Anterior cingulate cortex (tissue), 58 donors: ENCODE measurements around the gene XKR8.

Source experiments
- DNase-seq, 58 donors: peaks; one replicate each; lab custom pipeline; 2025; lab: John Stamatoyannopoulos, UW

XKR8 gene

GRCh38 chr1:27959792-27960603, at the start of gene XKR8:
Gene XKR8 (plus strand): TSS chr1:27959973. CDS start chr1:27960070, 97 bp downstream.
- DNase-seq = peak in 48 of 58 donors; percentile 27 to 67 (median 50)

- DNase-seq = no peak
These were observed 47.3 kb upstream of the XKR8 start for GRCh38 chr1:27912429-27912828.

GRCh38 chr1:27915082-27915575, 44.6 kb upstream of the XKR8 start:
- no peak for DNase-seq

DNA sequence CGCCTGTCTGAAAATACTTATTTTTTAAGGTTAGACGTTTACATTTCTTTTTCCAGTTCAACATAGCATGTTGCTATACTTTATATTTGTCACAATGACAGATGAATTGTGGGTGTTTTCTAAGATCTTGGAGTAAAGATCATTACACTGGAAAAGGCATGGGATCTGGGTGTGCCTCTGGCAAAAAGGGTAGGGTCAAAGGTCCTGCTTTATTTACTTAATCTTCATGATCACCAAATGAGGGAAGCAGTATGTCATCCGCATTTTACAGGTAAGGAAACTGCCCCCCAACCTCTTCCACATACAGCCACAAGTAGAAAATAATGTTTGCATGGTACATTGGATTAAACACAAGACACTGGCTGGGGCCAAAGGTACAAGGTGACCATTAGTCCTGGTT, 37.5 kb upstream of the XKR8 start:
- no peak for DNase-seq

DNA sequence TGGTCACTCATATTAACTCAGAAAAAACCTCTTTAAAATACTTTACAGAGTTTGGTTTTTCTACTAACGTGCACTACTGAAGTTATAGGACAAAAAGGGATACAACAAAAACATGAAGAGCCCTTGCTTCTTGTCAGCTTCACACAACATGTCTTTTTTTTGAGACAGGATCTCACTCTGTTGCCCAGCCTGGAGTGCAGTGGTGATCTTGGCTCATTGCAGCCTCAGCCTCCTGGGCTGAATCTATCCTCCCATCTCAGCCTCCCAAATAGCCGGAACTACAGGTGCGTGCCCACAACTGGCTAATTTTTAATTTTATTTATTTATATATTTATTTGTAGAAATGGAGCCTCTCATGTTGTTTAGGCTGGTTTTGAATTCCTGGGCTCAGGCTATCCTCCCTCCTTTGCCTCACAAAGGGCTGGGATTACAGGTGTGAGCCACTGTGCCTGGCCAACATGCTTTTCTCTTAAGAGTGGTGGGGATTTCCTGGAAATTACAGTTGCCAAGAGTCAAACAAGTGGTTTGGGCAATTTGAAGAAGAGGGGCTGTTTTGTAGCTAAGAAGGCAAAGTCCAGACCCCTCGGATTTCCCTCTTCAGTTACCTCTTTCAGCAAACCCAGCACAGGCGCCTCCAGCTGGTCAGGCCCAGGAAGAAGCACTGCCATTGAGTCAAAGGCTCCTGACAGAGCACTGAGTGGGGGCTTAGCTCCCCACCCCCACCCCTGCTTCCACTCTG, 31.4 kb upstream of the XKR8 start:
- no peak for DNase-seq

DNA sequence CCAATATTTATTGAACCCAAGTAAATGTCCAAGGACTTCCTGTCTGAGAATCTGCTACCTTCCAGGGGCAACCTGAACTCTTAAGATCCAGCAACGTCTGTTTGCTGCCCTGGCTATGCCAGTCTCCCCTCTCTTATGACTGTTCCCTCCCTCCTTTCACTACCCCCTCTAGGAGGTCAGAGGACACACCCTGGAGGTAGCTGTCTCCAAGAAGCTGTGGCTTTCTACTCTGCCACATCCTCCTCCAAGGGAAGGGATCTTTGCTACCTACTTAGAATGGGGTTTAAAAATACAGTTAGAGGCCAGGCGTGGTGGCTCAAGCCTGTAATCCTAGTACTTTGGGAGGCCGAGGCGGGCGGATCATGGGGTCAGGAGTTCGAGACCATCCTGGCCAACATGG, 28.6 kb upstream of the XKR8 start:
- no peak for DNase-seq

DNA sequence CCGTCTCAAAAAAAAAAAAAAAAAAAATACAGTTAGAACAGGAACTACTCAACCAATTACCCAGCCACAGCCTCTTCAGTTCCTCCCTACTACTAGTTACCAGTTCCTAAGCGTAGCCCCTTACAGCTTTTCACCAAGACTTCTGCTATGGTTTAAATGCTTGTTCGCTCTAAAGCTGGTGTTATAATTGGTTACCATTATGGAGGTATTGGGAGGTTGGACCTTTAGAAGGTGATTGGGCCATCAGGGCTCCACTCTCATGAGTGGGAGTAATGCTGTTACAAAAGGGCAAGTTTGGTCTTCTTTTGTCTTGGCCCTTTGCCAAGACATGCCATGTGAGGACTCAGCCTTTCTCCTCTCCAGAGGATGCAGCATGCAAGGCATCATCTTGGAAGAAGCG, 28.0 kb upstream of the XKR8 start:
- no peak for DNase-seq

DNA sequence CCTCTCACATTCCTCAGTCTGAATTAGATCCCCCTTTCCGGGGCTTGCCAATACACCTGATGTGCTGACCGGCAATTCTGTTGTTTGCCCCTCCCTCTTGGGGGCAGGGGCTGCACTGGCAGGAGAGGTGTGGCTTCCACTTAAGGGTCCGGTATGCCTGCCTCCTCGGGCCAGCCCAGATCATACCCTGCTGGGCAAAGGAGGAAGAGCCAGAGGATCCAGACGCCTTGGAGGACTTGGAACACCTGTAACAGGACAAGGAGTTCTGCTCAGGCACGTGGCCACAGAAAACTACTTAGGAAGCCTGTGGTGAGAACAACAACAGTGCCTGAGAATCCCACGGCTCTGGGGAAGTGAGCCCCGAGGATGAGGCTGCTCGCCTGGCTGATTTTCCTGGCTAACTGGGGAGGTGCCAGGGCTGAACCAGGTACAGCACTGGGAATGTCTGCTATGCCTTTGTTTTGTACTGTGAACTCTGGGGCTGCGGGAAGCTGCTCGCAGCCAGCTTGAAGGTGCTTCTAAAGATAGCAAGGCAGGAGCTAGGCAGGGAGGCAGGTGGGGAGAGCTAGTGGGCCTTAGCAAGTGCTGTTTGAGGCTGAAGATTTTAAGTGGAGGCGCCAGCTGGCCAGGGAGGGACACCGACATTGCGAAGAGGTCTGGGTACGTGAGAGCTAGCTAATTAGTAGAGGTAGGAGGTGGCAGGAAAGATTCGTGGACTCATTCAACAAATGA, 24.8 kb upstream of the XKR8 start, which contains the start of gene SMPDL3B:
TSS of gene SMPDL3B (plus strand) at position 183 of the 732 bp plus-strand sequence. CDS start at position 367, 184 bp downstream.
- DNase-seq = peak in 2 of 58 donors; percentile 0 to 22

GRCh38 chr1:27935721-27936120, 24.1 kb upstream of the XKR8 start:
- no peak for DNase-seq

DNA sequence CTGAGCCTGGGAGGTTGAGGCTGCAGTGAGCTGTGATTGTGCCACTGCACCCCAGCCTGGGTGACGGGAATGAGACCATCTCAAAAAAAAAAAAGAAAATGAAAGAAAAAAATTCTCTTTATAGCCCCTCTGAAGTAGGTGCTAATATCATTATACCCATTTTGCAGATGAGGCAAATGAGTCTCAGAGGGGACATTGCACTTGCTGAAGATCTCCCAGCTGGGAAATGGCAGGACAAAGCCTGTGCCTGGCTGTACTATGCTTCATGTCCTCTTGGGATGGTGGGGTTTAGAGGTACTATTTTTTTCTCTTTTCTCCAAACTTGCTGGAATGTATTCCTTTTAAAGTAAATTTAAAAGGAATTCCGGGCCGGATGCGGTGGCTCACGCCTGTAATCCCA, 23.4 kb upstream of the XKR8 start:
- no peak for DNase-seq

DNA sequence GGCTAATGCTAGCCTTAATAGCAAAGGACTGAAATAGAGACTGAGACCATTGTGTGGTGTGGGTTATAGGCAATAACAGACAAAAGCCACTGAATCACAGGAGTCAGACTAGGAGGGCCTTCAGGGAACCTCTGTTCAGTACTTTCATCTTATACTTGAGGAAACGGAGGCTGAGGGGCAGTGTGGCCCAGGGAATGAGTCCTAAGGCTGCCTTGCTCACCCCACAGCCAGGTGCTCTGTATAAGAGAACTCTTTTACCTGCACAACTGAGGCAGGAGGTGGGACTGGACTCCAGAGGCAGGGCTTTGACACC, 22.3 kb upstream of the XKR8 start:
- DNase-seq = no peak

- no peak for DNase-seq
These were observed 21.3 kb upstream of the XKR8 start for GRCh38 chr1:27938488-27938887.

DNA sequence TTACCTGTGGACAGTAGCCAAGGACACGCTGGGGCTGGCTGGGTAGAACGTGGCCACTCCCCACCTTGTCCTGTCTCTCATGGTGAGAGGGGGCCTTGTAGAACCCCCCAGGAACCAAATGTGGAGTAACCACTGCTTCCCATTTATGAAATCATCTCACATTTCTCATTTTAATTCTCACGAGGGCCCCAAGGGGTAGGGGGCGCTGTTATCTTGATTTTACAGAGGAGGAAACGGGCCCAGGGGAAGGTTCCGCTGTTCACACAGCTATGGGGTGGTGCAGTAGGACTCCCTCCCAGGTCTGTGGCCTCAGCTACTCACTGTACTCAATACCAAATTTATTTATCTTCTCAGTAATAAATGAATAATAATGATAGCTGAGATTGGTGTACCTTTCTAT, 19.5 kb upstream of the XKR8 start:
- DNase-seq = no peak

DNA sequence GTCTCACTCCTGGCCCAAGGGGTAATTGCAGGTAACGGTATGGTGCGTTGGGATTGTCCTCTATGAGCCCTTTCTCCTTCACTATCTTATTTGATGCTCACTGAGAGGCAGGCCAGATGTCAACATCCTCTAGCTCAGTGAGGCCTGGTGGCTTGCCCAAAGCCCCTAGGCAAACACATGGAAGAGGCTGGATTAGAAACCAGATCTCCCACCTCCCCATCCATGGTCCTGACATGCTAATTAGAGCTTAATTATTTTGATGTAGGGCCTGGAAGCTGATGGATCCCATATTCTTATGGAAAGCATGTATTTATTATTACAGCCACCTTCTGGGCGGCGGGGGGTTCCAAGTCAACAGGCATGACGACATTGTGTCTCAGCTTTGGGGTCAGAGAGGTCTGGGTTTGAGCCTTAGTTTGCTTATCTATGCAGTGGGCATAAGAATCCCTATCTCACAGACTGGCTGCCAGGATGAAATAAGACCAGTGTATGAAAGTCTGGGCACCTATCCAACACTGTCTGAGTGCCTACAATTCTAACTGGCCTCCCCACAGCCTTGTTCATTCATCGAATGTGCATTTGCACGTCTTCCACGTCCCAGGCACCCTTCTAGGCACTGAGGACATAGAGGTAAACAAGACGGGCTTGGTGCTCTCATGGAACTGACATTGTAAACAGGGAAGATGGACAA, 18.8 kb upstream of the XKR8 start:
- no peak for DNase-seq

- DNase-seq = no peak
These were observed 17.9 kb upstream of the XKR8 start for GRCh38 chr1:27941671-27942540.

DNA sequence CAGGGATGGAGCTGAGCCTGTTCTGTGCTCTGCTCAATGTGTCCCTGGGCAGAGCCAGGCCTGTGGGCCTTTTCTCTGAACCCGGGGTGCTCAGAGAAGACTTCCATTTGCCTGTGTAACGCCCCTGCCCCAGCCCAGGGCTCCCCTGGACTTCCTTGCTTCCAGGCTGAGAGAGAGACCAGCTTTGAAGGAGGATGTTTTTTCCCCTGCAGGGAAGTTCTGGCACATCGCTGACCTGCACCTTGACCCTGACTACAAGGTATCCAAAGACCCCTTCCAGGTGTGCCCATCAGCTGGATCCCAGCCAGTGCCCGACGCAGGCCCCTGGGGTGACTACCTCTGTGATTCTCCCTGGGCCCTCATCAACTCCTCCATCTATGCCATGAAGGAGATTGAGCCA, 14.8 kb upstream of the XKR8 start:
- DNase-seq = no peak

DNA sequence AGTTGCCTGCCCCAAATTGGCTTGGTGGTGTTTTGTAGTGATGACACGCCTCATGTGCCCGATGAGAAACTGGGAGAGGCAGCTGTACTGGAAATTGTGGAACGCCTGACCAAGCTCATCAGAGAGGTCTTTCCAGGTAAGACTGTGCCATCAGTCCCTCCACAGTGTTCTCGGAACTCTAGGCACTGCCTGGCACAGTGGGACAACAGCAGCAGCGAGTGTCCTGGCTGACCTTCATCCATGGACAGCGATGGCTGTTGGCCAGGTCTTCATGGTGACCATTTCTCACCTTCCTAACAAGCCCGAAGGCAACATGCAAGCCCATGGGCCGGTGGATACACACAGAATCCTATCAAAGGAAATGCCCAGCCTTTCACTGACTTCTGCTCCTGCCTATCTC, 10.7 kb upstream of the XKR8 start:
- DNase-seq = no peak

DNA sequence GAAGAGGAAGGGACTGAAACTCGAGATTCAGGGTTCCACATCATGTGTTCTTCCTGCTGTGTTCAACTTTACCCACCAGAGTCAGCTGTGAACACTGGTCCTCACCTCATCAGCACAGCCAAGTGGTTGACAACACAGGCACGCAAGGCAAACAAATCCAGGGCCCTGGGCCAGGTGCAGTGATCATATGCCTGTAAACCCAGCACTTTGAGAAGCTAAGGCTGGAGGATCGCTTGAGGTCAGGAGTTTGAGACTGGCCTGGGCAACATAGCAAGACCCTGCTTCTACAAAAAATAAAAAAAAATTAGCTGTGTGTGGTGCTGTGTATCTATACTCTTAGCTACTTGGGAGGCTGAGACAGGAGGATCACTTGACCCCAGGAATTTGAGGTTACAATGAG, 8.4 kb upstream of the XKR8 start:
- DNase-seq = no peak

DNA sequence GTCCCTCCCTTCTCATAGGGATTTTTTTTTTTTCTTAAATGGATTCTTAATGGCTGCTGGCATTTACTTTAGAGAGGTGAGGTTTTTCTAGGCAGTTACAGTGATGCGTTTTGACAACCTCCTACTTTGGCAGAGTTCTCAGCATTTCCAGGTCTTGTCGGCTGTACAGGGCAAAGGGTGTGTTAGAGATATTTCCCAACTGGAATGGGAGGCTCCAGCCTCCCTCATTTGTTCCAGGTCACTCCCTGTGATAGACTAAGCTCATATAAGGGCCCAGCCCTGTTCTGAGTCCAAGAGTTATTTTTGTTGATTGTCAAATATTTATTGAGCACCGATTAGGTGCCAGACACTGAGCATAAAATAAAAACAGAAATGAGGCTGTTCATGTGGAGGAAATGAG, 7.6 kb upstream of the XKR8 start:
- no peak for DNase-seq

DNA sequence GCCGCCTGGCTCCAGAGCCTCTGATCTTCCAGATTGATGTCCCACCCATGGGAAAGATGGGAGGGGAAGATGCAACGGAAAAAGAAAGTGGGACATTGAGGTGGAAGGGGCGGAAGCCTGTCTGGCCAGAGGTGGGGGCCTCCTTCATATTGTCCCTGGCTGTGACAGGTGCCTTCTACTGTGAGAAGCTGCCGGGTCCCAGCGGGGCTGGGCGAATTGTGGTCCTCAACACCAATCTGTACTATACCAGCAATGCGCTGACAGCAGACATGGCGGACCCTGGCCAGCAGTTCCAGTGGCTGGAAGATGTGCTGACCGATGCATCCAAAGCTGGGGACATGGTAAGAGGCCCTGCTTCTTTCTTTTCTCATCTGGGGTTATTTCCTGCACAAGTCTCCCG, 5.6 kb upstream of the XKR8 start:
- no peak for DNase-seq
